NCI-H774 (cell line): ENCODE data around the gene LRMDA.
A peak's percentile ranks its signal among the peaks of the same experiment; 100 is the strongest.

ENCODE experiments used
- DNase-seq: peaks from one replicate; lab custom pipeline; 2025; lab: John Stamatoyannopoulos, UW

LRMDA gene

DNA sequence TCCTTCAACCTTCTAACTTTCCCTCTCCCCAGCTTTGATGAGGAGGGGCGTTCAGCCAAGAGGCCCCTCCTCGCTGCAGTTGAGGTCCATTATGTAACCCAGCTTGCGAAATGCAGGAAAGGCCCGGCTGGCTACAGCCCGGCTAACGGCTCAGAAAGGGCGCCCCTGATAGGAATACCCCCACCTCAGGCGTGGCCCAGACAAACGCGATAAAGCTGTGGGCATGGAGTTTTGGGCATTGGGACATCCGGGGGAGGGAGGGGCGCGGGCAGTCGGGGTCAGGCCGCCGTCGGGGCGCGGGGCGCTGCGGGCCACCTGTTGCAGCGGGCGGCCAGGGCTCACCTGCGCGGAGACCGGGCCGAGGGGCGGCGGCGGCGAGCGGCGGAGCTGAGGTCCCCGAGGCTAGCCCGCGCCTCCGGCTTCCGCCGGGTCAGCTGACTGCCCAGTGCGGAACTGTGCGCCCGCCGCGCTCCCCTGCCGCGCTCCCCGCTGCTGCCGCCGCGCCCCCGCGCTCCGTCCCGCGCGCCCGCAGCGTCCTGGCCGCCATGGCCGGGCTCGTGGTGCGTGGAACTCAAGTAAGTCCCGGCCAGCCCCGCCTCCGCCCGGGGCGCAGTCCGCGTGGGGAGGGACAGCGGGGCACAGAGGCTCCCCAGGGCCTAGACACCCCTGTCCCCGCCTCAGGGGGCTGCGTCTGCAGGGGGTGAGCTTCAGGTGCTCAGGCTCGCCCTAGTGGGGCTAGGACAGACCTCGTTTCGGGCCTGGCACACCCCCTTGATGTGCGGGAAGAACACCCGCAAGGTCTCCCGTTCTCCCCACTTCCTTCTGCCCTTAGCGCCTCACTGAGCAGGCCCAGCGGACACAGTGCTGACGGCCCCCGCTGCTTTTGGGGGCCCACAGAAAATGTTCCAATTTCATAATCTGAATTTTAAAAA, at the start of gene LRMDA:
TSS of gene LRMDA (plus strand) at position 445 of the 932 bp plus-strand sequence.
- DNase-seq: peak; percentile 18

DNA sequence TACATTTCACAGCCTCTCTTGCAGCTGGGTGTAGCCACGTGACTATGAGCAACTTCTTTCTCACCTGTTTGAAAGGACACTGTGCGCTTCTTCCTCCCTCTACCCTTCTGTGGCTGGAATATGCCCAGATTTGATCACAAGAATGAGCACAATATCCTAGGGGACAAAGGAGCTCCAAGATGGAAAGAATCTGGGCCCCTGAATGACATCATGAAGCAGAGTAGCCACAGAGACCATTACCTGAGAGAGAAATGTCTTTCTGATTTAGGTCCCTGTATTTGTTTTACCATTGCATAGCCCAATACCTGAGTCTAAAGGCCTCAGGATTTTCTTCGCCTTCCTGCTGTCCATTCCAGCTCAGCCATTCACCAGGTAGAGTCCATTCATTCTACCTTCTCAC, 45.3 kb upstream of the LRMDA start:
- no peak for DNase-seq

DNA sequence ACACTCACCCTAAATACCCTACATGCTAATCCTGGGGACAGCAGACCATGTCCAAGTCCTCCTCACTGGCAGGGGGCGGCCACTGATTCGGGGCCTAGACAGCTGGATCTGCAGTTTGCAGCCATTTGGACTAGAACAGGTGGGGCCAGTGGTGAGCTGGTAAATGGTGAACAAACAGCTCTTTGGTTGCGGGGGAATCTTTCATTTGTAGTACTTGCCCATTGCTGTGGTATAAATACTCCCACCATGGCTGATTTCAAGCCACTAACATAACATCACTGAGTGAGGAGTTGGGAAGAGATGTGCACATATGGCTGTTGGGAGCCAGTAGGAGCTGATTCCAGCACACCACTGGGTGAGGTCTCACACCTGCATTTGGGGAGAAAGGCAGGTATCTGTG, 43.3 kb upstream of the LRMDA start:
- DNase-seq: no peak

DNA sequence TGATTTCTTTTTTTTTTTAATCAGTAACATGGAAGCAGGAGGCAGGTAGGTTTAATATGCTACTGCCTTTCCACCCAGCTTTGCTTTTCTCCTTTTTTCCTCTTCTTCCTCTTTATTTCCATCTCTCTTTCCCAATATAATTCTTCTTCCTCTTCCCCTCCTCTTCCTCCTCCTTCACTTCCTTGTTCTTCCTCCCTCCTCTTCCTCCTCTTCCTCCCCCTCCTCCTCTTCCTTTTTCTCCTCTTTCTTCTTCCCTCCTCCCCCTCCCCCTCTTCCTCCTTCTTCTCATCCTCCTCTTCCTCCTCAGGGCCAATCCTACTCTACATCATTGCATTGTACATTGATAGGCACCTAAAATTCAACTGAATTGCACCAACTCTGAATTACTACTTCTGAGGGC, 41.2 kb upstream of the LRMDA start:
- no peak for DNase-seq

DNA sequence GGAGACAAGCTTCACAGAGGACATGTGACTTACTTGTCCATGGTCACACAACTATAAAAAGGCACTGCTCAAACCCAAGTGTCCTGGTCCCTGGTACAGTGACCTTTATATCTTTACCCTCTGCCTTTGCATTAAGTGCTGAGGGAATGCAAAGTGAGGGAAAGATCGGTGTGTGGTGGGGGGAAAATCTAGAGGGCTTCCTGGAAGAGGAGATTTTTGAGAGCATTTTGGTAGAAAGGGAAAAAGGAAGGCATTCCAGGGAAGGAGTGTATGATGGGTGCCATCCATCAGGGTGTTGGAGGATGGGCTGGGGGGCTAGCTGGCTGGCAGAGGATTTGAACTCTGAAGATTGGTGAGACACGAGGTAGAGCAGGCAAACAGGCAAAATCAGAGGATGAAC, 39.2 kb upstream of the LRMDA start:
- no peak for DNase-seq

DNA sequence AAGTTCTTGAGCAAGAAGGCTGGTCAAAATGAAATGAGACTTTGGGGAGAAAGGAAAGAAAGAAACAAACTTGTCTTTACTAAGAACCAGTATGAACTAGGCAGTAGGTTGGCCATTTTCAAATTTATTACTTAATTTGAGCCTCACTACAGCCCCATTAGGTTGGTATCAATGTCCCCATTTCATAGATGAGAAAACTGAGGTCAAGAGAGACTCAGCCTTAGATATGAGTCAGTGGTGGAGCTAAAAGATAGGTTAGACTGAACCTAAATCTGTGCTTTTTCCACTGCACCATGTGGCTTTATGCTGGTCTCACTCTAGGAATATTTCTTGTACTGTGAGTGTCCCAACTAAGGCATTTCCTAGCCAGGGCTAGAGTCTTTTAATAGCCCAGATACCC, 38.7 kb upstream of the LRMDA start:
- DNase-seq: no peak

DNA sequence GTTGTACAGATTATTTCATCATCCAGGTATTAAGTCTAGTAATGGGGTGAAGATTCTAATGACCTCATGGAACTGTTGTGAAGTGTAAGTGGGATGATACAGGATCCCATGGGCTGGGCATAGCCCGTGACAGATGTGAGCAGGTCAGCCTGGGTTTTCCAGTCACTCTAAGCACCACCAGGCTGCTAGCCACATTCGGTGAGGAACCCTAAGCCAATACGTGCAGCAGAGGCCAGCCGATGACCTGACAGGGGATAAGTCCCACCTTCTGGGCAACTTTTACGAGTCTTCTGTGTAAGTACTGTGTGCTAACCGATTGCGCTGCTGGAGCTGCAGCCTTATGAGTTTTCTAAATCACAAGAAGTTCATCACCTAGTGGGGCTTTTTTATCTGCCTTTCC, 37.2 kb upstream of the LRMDA start:
- no peak for DNase-seq

DNA sequence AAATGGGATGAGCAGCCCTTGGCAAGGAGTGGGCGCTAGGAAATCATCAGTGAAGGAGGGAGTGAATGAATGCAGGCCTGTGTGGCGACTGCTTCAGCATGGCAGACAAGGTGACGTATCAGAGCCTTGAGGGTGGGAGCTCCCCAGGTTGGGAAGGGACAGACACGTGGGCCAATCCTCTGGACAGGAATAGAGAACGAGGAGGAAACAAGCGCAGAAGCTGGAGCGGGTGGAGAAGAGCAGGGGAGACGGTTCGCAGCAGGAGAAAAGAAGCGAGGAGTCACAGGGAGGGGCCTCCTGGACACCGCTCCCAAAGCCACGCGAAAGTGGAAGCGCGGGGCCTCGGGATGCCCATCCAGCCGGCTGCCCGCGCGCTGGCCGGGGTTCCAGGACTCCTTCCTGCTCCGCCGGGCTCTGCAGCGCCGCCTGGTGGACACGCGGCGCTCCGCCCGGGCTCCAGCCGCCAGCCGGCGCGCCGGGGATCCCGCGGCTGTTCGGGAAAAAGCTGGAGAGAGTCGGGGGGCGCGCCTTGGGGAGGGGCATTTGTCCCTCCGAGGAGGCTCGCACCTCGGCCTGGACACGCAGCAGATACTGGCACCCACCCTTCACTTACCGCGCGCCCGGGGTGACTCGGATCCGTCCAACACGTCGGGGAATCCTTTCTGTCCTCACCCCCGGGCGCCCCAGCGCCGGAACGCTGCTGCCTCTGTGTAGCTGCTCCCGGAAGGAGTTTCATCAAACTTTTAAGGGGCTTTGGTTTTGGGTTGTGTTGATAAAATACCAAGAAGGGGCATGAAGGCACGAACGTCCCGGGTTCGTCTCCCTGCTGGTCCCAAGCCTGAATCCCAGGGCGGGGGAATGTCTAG, 36.1 kb upstream of the LRMDA start:
- DNase-seq: no peak

DNA sequence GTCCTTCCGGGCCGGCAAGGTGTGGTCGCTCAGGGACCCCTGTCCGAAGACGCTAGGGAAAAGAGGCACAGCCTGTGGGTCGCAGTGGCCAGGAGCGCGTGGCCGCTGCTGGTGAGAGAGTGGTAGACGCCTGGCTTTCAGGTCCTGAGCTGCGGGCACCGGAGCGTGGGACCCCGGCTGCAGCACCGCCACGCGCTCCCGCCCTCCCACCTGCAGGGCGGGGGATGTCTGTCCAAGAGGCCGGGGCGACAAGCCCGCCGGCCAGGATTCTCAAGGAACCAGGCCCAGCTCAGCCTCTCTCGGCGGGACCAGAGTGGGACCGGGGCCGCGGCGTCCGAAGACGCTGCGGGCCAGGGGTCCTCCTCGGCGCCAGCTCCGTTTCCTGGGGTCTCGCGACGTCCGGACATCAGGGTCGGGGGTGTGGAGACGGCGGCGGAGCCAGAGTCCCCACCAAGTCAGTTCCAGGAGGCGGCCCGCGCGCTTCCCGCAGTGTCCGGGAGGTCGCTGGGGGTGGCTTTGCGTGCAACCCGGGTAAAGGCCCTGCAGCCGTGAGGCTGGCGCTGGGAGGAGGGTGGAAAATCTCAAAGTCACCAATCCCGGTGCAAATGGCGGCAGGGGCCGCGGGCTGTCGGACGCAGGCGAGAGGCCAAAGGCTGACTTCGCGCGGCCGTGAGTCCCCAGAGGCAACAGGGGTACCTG, 35.3 kb upstream of the LRMDA start:
- DNase-seq: no peak

DNA sequence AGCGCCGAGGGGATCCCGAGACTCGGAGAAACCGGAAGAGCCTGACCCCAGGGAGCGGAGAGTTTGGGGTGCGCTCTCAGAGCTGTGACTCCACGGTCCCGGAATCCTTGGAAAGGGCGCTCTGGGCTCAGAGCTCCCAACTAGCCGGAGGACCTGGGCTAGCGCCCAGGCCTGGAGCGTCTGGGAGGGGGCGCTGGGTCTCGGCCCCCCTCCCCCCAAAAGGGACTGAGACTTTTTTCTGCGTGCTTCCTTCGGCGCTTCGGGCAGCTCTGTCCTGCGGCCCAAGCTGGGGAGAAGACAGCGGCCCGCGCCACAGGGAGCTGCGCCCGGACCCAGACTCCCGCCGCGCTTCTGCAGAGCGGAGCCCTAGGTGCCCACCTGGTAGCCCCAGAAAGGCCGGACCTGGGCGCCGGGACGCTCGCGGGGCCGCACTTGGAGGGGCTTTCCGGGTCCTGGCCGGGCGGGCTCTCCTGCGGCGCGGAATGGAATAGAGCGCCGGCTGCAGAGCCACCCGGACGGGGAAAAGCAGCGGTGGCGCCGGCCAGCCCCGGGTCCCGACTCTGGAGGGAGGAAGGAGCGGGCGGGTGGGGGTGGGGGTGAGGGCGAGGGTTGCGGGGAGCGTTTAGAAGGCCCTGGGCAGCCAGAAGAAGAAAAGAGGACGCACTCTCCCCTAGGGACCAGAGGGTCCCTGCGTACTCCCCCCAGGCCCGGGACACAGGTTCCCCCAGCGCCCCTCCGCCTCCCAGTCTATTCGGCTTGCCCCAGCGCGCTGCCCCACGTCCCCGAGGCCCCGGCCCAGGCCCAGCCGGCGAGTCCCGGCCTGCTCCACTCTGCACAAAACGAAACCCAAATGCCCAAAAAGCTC, 34.6 kb upstream of the LRMDA start:
- DNase-seq: no peak

DNA sequence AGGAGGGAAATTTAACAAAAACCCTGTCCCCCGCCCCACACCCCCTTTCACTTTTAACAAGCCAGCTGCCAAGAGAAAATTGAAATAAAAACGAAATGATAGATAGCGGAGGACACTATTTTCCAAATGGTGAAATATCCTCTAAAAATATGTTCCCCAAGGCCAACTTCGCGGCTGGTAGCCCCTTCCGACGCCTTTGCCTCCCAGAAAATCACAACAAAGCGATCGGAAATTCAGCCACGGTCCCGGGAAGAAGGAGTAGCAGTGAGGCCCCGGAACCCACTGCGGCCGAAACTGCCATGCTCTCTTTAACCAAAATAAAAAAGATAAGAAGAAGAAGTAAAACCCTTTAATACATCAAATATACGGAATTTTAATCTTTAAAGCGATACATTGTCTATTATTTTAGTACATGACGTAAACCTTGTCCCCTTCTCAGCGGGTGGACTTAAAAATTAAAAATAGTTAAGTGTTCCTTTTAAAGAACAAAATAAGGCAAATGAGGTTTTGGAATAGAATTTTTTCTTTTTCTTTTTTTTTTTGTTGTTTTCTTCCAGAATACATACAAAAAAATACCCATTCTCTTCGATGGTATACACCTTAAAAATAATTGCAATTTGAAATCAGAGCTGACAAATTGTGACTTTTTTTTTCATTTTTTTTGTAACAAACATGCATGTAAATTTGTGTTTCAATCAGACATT, 33.8 kb upstream of the LRMDA start:
- no peak for DNase-seq

DNA sequence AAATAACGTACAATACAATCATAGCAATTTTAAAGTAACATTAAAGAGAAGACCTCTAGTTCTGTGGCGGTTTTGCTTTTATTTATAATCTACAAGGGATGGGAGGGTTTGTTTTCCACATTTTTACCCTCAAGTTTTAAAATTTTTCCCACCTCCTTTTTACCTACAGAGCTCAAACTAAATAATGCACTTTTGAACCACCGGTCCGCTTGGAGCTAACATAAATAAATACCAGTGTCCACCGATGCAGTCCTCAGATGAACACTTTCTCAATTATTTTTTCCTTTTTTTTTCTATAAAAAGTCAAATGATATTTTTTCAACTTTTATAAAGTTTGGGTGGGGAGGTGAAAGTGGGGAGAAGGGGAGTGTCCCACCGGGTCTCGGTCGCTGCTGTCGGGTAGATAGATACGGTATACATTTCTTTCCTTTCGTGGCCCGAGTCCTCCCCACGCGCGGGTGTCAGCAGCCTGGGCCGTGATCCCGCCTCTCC, 33.2 kb upstream of the LRMDA start:
- no peak for DNase-seq

DNA sequence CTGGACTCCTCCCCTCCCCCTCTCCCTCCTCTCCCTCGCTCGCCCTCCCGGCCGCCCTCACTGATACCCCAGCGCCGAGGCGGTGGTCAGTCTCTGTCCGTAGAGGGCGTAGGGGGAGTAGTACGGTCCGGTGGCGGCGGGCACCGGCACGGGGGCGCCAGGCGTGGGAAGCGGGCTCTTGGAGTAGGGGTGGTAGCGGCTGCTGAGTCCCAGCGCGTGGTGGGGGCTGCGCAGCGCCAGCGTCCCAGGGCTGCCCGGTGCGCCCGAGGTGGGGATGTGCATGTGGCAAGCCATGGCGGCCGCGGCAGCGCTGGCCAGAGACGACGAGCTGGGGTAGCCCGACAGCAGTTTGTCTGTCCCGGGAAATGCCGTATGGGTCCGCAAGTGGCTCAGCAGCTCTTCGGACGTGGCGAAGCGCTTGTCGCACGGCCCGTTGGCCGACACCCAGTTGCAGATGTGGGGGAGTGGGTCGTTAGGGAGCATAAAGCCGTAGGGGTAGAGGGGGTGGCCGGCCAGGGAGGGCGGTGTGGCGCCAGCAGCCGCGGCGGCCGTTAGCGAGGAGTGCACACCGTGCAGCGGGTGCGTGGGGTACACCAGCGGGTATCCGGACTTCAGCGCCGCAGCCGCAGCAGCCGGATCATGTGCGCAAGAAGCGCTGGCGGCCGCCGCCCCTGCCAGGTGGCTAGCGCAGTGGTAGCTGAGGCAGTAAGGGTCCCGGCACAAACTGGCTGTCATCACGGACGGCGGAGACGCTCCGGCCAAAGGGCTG, 32.5 kb upstream of the LRMDA start:
- no peak for DNase-seq

DNA sequence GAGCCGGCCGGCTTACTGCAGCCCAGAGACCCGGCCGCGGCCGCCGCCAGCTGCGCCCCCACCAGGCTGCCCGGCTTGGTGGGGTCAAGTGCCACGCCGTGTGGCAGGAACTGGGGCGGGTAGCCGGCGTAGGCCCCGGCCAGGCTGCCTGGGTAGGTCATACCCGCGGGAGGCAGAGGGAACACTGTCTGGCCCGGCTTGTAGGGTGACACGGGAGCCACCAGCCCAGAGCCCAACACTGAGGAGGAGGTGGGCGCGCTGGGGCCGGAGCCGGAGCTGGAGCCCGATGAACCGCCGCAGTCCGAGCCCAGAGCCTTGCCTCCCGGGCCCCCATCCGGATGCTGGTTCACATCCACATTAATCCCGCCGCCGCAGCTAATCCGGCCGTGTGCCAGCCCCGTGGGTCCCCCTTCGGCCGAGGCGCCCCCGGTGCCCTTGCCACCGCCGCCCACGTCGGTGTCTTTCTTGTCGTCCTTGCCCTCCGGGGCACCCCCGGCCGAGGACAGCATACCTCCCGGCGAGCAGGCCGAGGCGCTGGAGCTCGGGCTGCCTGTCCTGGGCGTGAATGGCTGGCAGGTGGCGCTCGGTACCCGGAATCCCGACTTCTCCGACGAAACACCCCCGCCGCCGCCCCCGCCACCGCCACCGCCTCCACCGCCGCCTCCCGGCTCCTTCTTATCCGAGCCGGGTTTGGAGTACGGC, 31.8 kb upstream of the LRMDA start:
- DNase-seq: peak; percentile 39

DNA sequence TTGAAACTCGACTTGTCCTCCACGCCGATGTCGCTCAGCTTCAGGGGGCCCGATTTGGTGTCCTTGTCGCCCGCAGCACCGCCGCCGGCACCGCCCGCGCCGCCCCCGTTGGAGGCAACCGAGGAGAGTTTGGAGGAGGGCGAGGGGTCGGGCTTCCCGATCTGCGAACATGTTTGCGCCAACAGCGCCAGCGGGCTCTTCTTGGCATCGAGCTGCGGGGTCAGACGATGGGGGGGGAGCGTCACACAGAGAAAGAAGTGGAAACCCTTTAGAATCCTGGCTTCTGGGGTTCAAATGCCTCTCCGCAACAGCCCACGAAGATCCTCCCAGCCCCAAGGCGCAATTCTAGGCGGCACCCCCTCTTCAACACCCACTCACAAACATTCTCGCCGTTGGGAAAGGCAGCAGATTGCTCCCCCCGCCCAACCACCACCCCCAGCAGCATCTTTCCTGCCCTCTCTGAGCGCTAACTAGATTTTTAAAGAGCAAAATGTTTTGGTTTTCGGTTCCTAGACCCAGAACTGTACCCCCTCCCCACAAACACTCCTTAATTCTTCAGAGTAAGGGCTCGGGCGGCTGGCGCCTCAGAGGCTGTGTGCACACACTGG, 31.2 kb upstream of the LRMDA start:
- peak; percentile 39 for DNase-seq

DNA sequence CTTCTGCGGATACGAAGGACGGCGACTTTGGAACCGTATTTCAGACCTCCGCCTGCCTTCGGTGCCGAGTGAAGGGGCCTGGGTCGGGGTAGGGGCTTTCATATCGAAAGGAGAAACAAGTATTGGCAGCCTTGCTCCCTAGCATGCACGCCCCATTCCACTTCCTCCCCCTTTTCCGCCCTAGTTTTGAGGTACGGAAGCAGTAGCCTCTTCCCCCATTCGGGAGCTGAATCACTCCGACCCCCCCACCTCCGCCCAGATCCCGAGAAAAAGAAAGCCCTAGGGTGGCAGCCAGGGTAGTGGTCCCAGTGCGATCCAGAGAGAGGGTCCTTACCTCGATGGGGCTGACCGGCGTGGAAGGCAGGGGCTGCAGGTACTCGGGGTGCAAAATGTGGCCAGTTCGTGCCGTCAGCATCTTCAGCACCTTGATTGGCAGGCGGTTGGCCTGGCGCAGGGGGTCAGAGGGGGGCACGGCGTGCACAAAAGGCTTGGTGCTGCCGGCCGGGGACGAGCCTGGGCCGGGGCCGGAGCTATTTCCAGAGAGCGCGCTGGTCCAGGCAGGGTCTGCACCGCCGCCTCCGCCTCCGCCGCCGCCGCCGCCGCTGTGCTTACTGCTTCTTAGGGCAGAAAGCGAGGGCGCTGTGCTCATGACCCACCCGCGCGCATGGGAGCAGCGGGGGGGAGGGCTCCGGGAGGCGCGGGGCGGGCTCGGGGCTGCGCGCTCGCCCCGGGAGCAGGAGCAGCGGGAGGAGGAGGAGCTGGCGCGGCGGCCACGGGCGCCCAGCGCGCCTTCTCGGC, 30.5 kb upstream of the LRMDA start:
- peak; percentile 59 for DNase-seq

DNA sequence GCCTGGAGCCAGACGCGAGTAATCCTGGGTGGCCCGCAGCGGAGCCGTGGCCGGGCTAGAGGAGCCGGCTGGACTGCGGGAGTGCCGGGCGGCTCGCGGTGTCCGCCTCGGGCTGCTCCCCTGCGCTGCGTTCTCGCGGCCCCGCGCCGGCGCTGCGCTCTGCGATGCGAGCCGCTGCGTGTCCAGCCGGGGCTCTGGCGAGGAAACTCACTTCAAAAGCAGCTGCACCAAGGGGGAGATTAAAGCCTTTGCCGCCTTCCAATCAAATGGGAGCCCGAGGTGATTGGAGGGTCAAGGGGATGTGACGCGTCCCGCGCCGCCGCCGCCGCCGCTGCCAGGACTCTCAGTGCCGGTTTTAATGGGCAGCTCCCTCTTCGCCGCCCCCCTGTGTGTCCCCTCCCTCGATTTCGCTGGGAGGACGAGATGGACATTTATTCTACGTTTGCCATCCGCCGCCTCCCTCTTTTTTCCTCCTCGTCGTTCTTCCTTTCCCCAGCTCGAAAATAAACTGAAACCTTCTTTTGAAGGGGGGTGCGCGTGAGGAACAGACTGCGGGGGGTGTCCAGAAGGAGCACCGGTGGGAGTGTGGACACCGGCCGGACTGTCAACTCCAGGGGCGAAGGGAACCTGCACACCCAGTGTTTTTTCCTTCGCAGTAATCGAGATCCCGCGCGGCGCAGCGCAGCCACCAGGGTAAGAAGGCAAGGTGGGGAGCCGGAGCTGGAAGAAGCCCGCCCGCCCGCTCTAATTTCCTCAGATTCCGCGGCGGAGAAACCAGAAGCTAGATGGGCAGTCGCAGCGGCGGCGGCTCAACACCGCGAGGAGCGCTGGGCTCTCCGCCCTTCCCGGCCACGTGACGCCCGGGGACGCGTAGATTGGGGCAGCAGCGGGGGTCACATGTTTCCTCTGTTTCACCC, 29.6 kb upstream of the LRMDA start, which contains the start of gene ZNF503:
TSS of gene ZNF503 (minus strand) at position 196 of the 917 bp plus-strand sequence. CDS start 345 bp downstream, outside the sequence.
- DNase-seq: peak; percentile 97
